ENCODE measurements around the gene NXF1. TPM values are rescaled to one million over a fixed set of nuclear protein-coding genes. Genes with fewer than 3 reads are reported as not detected.

NXF1 gene
- total and polyA plus RNA-seq, 10 of the 15 experiments (the other 5 are each of a cell fraction or from before 2014, with no cell fraction given), result 20.7 to 84.9 (median 40.6) TPM

- TF ChIP-seq CUX1 (IDR thresholded peaks at IDR 0.05; ENCODE audit: insufficient replicate concordance, low read depth, low read length) (peak; percentile 55), PAX5 (IDR thresholded peaks at IDR 0.05; ENCODE audit: borderline replicate concordance, low read depth, low read length) (peak; percentile 58; the same call in 1 of the 2 replicates)
These were observed 34.1 kb upstream of the NXF1 start, which contains the start of gene WDR74 (continued) for GRCh38 chr11:62839050-62839945.

- no peak overlapping the region for H3K4me2 ChIP-seq (ENCODE audit: control insufficient read depth, insufficient read depth)
- CTCF ChIA-PET, result no interaction called here
- H3K9me3 ChIP-seq (replicated peaks; ENCODE audit: control insufficient read depth, insufficient read depth, low read length), result no peaks in the 10 kb centered on the region
- in situ Hi-C loops (cut with MboI) (no loop called here), intact Hi-C loops (cut with micrococcal nuclease; ENCODE audit: unreplicated experiment) (loop anchor here (10.0 kb wide), 1 partner anchor 241 kb away; the partner anchor contains the start of gene TUT1)
- H3K79me2 ChIP-seq (ENCODE audit: control insufficient read depth, insufficient read depth, low read length), result peaks cover 35% of the 10 kb centered on the region
- no TSS peak for BruUV-seq (replicated peaks)
- H4K20me1 ChIP-seq (ENCODE audit: control insufficient read depth, insufficient read depth), result no peaks in the 10 kb centered on the region
- no peak overlapping the region for H2AFZ ChIP-seq (ENCODE audit: control insufficient read depth, low read depth, low read length)
- no peak for DNase-seq (ENCODE audit: low read depth, low spot score)
- 90% methylated on average over 8 of the region's 8 CpGs for WGBS (ENCODE audit: insufficient coverage, insufficient replicate concordance, low lambda C conversion rate, missing lambda C conversion rate)
- no peak overlapping the region for H3K27ac ChIP-seq (ENCODE audit: control insufficient read depth, insufficient read depth)
- POLR2A ChIA-PET, result no interaction called here
- FAIRE-seq, result no peak
- ATAC-seq, result no peak
- SMC1A ChIA-PET (ENCODE audit: uncharacterized antibody, unreplicated experiment), result no interaction called here
- peaks cover 4% of the 10 kb centered on the region for H3K4me1 ChIP-seq (ENCODE audit: control insufficient read depth, insufficient read depth, low read length)
- no peak overlapping the region for H3K4me3 ChIP-seq
- H3K36me3 ChIP-seq (ENCODE audit: control insufficient read depth in 2 of 2, insufficient read depth in 2 of 2, low read length in 1 of 2), result peaks cover 15 to 17% of the 10 kb centered on the region in 2 experiments
- H3K9ac ChIP-seq (ENCODE audit: control insufficient read depth, insufficient read depth, low read length), result no peak overlapping the region
- H3K27me3 ChIP-seq (replicated peaks in 1 of 2; ENCODE audit: control insufficient read depth in 2 of 2, insufficient read depth in 2 of 2, low read length in 1 of 2), result no peaks in the 10 kb centered on the region
- RAD21 ChIA-PET (ENCODE audit: unreplicated experiment), result no interaction called here
- TF ChIP-seq CREM (IDR thresholded peaks at IDR 0.05; ENCODE audit: low read depth) (no peak), RCOR1 (conservative IDR thresholded peaks at IDR 0.05; ENCODE audit: low read depth, low read length) (no peak), PBX3 (IDR thresholded peaks at IDR 0.05; ENCODE audit: insufficient replicate concordance, low read depth, low read length) (no peak), SKIL (IDR thresholded peaks at IDR 0.05; ENCODE audit: low read depth, poor library complexity, severe bottlenecking) (no peak), JUNB (IDR thresholded peaks at IDR 0.05) (no peak), KAT2A (conservative IDR thresholded peaks at IDR 0.05; ENCODE audit: control insufficient read depth, low read depth, low read length) (no peak), E4F1 (IDR thresholded peaks at IDR 0.05; ENCODE audit: borderline replicate concordance, partially characterized antibody) (no peak)
These were observed 30.1 kb upstream of the NXF1 start for GRCh38 chr11:62835336-62835735.
